Head of caudate nucleus (tissue), 42 donors: Measurements from ENCODE around the gene SLCO3A1.

Source experiments
- DNase-seq, 42 donors: peaks; one replicate each; pipeline versions ENCODE4 v3.0.0 to v3.0.0-alpha.2; 2020 to 2021; ENCODE audit warnings: mixed read lengths in 7 of 42
- intact Hi-C: fragments of 100-400 bp; cut with DNase I; formaldehyde crosslinking; loops from one replicate; pipeline ENCODE4 v1.15.0; 2022

SLCO3A1 gene

DNA sequence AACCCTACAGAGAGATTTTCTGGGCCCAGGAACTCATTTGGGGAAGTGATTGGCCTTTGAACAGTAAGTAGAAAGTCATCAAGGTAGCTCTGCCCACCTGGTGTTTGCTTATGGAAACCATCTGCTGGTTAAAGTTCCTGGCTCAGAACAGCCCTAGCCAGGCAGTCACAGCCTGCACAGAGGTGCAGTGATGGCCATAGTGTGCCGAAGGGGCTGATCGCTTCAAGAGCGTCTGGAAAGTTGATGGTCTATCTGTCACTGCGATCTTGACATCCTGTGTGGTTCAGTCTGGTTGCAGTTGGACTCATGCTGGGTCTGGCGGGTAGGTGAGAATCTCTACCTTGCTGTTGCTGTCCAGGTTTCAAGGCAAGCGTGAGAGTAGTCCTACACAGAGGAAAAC lies 151.6 kb downstream of the SLCO3A1 start:
- intact Hi-C loops, result no loop called here

DNA sequence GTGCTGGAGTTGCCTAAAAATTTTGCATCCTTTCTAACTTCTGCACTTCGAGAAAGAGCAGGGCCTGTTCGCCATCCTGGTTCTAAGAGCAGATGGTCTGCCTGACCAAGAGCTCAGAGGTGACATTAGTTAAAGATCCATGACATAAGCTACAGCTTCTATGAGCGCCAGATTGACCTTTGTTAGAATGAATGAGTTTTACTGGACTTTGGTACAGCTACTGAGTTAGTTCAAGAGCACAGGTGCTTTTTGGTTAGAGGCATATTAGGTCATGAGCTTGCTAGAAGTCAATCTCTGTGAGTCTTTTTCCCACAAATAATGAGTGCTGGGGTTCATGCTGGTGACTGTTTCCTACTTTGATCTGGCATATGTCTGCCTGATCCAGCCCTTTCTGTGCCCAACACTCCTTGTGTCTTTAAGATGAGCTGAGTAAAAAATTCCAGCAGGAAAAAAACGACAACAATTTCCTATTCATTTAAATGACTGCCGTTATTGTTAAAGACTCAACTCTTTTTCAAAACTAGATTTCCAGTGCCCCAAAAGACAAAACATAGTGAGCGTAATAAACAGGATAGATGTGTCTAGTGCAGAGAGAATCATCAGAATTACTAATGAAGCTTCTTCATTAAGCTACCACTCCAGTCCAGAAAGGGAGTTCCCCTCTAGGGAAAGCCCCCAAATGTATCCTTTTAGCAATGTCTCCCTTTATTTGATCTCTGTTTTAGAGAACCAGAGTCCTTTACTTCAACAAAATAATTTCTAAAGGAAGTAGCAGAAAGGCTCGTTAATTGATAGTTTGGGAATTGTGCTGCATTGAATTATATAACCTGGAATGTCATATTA lies 152.9 kb downstream of the SLCO3A1 start:
- DNase-seq, result no peak
- intact Hi-C loops, result no loop called here

More for the DNA sequence above, 151.6 kb downstream of the SLCO3A1 start:
- no peak for DNase-seq

DNA sequence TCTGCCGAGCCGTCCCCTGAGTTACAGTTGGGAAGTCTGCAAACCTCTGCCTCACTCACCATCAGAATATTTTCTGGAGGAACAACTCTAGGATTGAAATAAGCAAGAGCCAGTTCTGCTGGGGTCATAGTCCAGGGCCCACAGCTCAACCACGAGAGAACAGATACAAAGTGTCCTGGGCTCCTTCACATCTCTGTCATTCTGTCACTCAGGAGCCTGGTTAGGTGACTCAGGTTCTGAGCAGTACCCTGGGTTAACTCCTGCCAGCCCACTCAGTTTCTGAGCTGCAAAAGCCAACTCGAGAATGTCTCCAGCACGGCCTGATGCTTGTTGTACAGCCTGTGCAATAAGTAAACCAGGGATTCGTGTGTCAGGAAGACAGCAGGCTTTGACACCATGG lies 155.7 kb downstream of the SLCO3A1 start:
- intact Hi-C loops, result no loop called here
- DNase-seq, result peak in 17 of 42 donors; percentile 17 to 69 (median 41)

DNA sequence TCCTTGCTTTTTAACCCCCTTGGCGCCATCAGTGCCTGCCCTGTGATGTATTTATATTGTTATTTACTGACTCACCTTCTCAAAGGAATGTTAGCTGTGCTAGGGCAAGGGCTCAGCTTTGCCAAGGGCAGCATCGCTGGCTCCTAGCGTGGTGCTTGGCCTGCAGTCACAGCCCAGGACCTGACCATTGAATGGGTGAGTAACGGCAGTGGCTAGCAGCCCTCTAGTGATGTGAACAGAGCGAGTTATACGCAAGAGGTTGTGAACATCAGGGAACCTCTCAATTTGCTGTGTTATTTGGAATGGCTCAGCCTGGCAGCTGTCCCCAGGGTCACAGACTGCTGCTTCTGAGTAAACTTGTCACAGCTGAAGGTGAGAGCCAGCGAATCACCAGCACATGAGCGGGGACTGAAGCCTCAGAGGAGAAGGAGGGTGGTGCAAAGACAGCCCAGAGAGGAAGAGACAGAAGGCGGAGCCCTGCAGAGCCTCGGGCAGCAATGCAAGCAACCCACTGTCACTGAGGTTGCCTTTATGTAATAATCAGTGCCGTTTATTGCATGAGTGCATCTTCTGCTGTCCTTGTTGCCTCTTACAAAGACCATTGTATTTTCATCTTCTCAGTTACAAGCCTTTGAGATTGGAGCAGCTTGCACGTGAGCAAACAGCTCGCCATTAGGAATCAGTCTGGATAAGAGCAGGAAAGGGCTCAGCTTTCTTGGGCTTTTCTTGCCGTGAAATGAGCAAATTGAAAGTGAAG lies 158.3 kb downstream of the SLCO3A1 start:
- peak in 13 of 42 donors; percentile 10 to 60 (median 29) for DNase-seq
- intact Hi-C loops, result no loop called here

DNA sequence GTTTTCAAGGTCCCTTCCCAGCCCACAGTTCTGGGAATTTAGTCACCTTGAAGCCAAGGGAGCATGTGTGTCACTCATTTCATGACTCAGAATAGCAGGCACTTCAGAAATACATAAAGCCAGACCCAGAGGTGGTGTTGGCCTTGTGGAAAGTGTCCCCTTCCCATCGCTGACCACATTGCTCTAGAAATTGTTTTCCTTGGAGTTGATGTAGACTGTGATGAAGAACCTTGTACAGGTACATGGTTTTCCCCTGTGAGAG lies 158.8 kb downstream of the SLCO3A1 start:
- intact Hi-C loops, result no loop called here

DNA sequence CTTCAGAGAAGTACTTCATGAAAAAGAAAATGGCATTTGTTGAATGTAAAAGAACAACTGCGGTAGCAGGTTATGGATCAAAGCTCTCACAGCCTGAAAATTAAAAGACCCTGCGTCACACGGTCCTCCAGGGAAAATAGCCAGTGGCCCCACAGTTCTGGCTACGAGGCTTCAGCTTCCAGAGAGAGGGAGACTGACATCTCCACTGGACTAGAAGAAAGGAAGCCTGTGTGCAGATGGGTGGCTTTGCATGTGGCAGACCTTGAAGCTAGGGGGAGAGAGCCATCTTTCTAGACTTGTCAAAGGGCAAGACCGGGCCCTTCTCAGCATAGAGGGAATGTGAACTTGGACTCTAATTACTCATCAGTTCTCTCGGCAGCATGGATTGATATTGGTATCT lies 159.4 kb downstream of the SLCO3A1 start:
- intact Hi-C loops, result no loop called here
- peak in 2 of 42 donors; percentile 19 to 68 for DNase-seq

More for the DNA sequence above, 158.8 kb downstream of the SLCO3A1 start:
- peak in 1 of 42 donors; percentile 41 for DNase-seq

DNA sequence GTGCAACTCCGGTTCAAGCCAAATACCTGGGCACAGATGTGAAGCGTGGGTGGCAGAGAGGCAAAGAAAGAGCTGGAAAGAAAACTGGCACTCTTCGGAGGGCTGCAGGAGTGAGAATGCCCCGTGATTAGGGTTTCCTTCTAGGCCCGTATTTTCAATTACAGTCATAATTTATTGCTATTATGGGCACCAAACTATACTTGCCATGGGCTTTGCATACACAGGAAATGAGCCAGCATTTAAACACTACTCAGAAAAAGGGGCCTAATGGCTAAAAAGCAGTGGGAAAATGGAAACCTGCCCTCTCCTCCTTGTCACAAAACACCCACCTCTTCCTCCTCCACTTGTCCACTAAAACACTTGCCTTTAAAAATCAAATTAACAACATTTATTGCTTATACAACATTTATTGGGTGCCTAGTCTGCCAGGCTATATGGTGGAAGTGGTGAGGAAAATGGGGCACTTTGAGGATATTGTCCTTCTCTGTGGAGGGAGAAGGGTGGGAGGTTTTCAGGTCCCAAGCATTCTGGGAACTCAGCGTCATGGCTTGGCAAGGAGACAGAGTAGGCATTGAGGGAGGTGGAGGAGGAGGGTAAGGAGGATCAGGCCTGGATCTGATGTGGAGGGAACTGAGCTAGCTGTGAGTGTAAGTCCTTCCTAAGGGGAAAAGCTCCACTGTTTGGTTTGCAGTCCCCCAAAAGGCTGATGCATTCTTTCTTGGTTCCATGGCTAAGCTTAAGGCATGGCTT lies 160.9 kb downstream of the SLCO3A1 start:
- intact Hi-C loops, result no loop called here
- DNase-seq, result peak in 24 of 42 donors; percentile 19 to 81 (median 52)

DNA sequence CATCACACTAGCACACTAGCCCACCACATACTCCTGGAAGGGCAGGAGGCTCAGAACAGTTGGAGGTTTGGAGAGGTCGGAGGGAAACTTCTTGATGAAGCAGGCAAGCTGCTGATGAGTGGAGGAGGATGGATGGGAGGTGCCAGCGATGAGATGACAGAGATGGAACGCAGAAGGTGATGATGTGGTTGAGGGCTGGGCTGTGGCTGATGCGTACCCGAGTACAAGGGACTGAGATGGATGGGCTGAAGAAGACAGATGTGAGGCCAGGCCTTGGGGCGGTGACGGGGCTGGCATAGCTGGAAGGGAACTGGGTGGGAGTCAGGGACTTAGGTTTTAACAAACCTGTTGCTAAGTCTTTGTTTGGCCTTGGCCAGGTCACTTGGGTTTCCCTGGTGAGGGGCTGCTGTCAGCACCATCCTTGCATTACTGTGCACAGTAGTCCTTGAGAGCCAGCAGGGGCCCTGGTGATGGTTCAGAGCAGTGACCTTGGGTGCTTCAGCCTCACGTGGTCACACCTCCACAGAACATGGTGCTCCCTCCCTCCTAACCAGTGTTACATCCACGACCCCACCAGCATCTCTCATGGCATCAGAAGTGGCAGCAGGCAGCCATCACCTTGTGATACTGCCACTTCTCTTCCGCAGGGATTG lies 164.5 kb downstream of the SLCO3A1 start:
- no peak for DNase-seq
- intact Hi-C loops, result no loop called here

DNA sequence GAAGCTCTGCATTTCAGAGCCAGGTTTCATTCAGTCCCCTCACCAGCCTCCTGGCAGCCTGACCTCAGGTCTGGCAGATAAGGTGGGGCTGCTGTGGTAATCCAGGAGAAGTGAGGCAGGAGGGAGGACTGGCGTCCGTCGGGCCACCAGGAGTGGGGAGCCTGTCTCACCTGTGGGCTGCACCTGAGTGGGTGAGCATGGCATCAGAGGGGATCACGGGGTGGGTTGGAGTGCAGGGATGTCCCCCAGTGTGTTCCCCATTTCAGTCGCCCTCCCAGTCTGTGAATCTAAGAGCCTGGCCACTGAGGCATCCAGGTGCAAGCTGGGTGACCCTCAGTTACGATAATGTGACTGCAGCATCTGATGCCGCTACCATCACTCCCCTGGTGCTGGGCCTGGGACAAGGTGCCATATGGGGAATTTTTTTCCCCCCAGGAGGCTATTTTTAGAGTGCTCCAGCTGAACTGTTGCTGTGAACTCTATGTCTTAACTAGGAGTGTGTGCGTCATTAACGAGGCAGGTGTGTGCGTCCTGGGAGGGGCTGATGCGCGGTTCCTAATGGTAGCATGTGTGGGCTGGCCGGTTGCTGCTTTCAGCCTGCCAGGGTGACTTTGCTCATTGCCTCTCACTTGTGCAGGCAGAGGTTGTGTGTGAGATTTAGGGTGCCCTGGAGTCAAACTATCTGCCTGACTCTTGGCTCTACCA lies 165.2 kb downstream of the SLCO3A1 start:
- intact Hi-C loops, result no loop called here
- peak in 4 of 42 donors; percentile 32 to 46 (median 38) for DNase-seq

DNA sequence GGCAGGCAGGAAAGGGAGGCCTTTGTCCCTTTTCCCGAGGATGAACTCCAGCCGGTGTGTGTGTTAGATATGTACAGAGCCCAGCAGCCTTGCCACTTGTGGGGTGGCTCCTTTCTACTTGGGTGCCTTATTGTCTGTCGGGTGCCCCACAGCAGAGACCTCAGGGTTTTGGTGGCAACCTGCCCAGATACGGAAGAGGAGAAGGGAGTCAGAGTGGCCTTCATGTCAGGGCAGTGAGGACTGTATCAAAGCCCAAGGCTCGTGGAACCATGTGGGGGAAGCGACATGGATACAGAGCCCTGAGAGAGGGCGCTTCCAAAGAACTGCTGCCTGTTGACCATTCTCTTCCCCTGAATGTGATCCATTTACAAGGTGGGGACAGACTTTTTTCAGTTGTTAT lies 166.2 kb downstream of the SLCO3A1 start:
- DNase-seq, result no peak
- intact Hi-C loops, result no loop called here

DNA sequence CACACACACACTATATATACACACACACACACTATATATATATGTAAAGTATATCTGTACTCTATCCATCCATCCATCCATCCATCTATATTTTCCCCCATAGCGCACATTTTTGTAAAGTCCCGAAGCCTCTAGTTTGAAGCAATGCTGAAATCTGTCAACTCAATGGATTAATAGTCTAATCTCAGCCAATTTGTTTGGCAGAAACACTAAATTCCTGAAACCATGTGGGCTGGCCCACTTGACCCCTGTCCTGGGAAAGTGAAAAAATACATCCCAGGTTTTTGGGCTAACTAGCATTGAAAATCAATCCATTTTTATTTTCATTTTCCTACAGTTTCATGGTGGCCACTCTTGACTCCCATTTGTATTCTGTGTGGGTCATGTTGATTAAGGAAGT lies 166.7 kb downstream of the SLCO3A1 start:
- DNase-seq, result no peak
- intact Hi-C loops, result no loop called here

DNA sequence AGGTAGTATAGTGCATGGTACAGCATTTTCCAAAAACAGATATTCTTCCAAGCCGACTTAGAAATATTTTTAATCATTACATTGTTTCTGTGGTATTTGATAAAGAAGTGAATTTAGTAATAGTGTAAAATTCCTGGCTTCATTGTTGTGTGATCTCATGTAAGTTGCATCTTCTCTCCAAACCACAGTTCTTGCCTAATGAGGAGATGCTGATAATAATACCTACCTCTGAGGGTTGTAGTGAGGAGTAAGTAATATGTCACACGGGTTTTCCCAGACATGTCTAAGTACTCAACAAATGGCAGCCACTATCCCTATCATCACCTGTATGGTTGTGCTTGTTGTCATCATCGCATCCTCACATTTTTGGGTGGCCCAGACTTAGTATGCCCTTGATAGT lies 167.3 kb downstream of the SLCO3A1 start:
- intact Hi-C loops, result no loop called here
- DNase-seq, result no peak

DNA sequence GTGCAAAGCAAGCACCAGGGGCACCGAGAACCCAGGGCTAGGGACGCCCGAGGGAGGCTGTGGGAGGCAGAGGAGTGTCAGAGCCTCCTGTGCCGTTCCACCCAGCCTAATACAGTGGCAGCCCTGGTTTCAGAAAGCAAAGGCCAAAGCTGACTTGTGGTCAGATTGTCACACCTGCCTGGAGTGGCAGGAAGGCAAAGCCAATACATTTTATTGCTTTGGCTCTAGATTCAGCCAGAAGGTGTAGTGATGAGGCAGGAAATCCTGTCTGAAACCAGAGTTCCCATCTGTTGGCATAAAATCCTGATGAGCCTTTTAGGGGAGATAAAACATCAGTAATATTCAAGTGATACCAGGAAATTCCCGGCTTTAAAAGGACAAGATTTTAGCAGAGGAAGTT lies 168.3 kb downstream of the SLCO3A1 start:
- intact Hi-C loops, result no loop called here
- DNase-seq, result no peak

DNA sequence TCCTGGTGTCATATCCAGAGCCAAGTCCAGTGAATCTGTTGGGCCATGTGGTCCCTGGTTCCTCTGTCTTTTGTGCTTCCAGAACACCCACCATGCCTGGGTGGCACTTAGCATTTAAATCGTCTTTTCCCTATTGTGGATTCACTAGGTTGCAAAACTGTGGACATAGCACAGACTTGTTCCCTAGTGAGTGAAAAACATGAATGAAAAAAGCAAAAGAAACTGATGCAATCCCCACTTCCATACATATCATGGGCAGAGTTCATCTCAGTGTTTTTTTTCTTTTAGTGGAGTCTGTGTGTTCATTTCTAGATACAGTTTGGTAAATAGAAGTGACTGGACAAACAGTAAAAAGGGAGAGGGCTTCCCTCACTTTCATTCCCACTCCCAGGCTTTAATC lies 170.5 kb downstream of the SLCO3A1 start:
- intact Hi-C loops, result no loop called here
- DNase-seq, result no peak

DNA sequence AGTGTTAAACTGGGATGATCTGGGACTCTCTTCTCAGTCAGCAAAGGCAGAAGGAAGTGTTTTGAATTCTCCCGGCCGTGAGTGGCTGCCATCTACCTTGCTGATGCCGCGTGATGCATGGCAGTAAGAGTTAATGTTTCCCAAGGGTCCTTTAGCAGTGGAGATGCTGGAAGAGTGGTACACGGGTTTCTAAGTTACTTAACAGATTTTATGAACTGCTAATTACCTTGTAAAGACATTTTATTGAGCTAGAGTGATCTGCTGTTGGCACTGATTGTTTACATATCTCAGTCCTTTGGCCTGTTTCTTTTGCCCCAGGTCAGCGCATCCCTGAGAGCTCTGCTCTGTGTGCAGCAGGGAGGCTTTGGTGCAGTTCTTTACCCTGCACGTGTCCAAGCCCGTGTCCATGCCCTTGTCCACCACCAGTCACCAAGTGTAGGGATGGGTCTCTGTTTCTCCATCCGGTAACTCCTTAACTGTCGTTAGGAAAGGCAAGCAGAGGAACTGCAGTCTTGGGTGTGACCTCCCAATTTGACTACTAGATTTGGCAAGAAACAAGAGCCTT lies 172.3 kb downstream of the SLCO3A1 start:
- no peak for DNase-seq
- intact Hi-C loops, result no loop called here

DNA sequence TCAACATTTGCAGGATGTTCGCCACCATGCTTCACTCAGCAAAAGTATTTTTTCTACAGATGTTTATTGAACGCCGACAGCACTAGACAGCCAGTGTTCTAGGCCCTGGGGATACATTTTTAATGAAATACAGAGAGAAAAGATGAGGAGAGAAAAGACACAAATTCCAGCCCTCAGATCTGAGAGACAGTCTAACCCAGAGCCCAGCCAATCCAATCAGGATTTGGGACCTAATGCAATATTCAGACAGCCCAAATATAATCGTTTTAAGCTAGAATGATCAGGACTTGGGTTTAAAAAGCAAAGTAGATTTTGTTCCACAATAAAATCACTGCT lies 174.8 kb downstream of the SLCO3A1 start:
- DNase-seq, result no peak
- intact Hi-C loops, result no loop called here

DNA sequence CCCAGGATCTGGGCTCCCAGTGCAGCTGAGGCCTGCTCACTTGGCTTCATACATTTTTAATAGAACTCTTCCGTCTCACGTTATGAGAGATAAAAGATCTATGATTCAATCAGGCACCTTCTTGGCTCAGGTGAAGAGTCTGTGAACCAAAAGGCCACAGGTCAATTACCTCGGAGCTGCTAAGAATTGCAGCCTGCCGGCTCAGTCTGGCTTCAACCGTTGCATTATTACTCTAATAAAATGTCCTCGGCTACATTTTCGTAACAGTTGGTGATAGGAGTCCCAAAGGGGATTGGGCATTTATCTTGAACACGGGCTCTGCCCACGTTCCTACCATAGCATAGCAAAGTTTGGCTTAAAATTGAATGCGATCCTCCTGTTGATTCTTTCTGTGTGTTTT lies 176.3 kb downstream of the SLCO3A1 start:
- intact Hi-C loops, result no loop called here
- DNase-seq, result no peak

DNA sequence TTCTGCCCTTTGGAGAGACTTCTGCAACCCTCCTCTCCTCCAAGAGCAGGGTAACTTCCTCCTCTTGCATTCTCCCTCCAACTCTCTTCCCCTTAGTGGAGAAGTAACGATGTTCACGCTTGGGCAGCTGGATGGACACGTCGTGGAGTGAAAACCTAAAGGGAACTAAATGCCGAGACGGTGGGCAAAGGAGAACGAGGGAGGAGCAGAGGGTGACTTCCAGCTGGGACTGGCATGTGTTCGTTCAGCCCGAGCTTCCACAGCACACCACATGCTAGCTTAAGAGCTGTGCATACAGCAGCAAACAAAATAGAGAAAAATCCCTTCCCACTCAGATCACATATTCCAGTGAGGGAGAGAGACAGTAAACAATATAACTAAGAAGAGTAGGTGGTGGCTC lies 179.8 kb downstream of the SLCO3A1 start:
- no peak for DNase-seq
- intact Hi-C loops, result no loop called here

DNA sequence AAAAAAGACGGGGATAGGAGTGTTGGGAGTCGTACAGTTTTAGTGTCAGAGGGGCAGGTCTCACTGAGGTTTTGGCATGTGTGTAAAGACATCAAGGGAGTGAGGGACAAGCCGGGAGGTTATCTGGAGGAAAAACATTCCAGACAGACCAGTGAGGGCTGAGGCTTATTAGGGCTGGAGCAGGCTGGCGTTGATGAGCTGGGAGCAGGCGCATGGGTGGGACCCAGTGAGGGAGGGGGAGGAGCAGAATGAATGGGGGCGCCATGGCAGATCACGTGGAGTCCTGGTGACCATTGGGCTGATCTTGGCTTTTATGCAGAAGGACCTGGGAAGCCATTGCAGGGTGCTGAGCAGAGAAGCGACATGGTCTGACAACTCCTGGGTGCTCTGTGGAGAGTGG lies 180.2 kb downstream of the SLCO3A1 start:
- DNase-seq, result no peak

More for the DNA sequence above, 180.2 kb downstream of the SLCO3A1 start:
- intact Hi-C loops, result no loop called here
